ENCODE data around the gene LMTK3.

Gene LMTK3

GRCh38 chr19:48499316-48500090 lies 12.1 kb downstream of the LMTK3 start (continued):
- no peak for TF ChIP-seq PATZ1 (CRISPR knock-in tag; IDR thresholded peaks at IDR 0.05; ENCODE audit: borderline replicate concordance)
- no peak for TF ChIP-seq GLIS3 (CRISPR knock-in tag; IDR thresholded peaks at IDR 0.05)

- 0 out of 3 replicates have a peak, but pooled peaks have one; percentile 15 for ATAC-seq
- TF ChIP-seq ARNTL (CRISPR knock-in tag; IDR thresholded peaks at IDR 0.05; ENCODE audit: borderline replicate concordance, low read depth) = no peak
- TF ChIP-seq ESRRG (CRISPR knock-in tag; IDR thresholded peaks at IDR 0.05) = no peak
- TF ChIP-seq ZFP30 (CRISPR knock-in tag; IDR thresholded peaks at IDR 0.05) = no peak
- TF ChIP-seq CSRNP3 (CRISPR knock-in tag; IDR thresholded peaks at IDR 0.05) = no peak
- TF ChIP-seq TOX (CRISPR knock-in tag; IDR thresholded peaks at IDR 0.05; ENCODE audit: borderline replicate concordance) = no peak
- TF ChIP-seq ISL1 (CRISPR knock-in tag; IDR thresholded peaks at IDR 0.05) = no peak
- TF ChIP-seq ZNF70 (CRISPR knock-in tag; IDR thresholded peaks at IDR 0.05) = no peak
- TF ChIP-seq PPARA (CRISPR knock-in tag; IDR thresholded peaks at IDR 0.05; ENCODE audit: borderline replicate concordance) = no peak
- TF ChIP-seq POU6F1 (CRISPR knock-in tag; IDR thresholded peaks at IDR 0.05; ENCODE audit: borderline replicate concordance, low read depth) = no peak
- TF ChIP-seq ZNF565 (CRISPR knock-in tag; conservative IDR thresholded peaks at IDR 0.05; ENCODE audit: low read depth) = no peak
- no peak for TF ChIP-seq ZC3H10 (CRISPR knock-in tag; IDR thresholded peaks at IDR 0.05)
- no peak for TF ChIP-seq TCF4 (CRISPR knock-in tag; IDR thresholded peaks at IDR 0.05; ENCODE audit: borderline replicate concordance)
- TF ChIP-seq PATZ1 (CRISPR knock-in tag; IDR thresholded peaks at IDR 0.05; ENCODE audit: borderline replicate concordance) = no peak
- TF ChIP-seq OSR1 (CRISPR knock-in tag; IDR thresholded peaks at IDR 0.05) = no peak
- TF ChIP-seq ZNF8 (CRISPR knock-in tag; IDR thresholded peaks at IDR 0.05) = no peak
These were observed 12.9 kb downstream of the LMTK3 start for GRCh38 chr19:48498595-48499311.

GRCh38 chr19:48497728-48498594 lies 13.7 kb downstream of the LMTK3 start:
- ATAC-seq = no peak
- TF ChIP-seq CREB5 (CRISPR knock-in tag; IDR thresholded peaks at IDR 0.05; ENCODE audit: low read depth) (no peak), CSDC2 (CRISPR knock-in tag; IDR thresholded peaks at IDR 0.05) (no peak), PATZ1 (CRISPR knock-in tag; IDR thresholded peaks at IDR 0.05; ENCODE audit: borderline replicate concordance) (no peak), GLIS3 (CRISPR knock-in tag; IDR thresholded peaks at IDR 0.05) (no peak), ARNTL (CRISPR knock-in tag; IDR thresholded peaks at IDR 0.05; ENCODE audit: borderline replicate concordance, low read depth) (no peak), POU6F1 (CRISPR knock-in tag; IDR thresholded peaks at IDR 0.05; ENCODE audit: borderline replicate concordance, low read depth) (no peak), RARB (CRISPR knock-in tag; IDR thresholded peaks at IDR 0.05) (no peak), ZNF8 (CRISPR knock-in tag; IDR thresholded peaks at IDR 0.05) (no peak), ISL1 (CRISPR knock-in tag; IDR thresholded peaks at IDR 0.05) (no peak), ZNF70 (CRISPR knock-in tag; IDR thresholded peaks at IDR 0.05) (no peak), ZFP3 (CRISPR knock-in tag; IDR thresholded peaks at IDR 0.05) (no peak)

Data from SK-N-SH treated with all-trans-retinoic acid at 6 μM for 48 hours (cell line).